ENCODE data around the gene FAM89A. TPM values are rescaled to one million over a fixed set of nuclear protein-coding genes. Genes with fewer than 3 reads are reported as not detected.

The FAM89A gene
- total and polyA plus RNA-seq, 9 of the 15 experiments (the other 6 are each of a cell fraction or from before 2014, with no cell fraction given) = 8.7 to 66.2 (median 43.3) TPM

- TF ChIP-seq IRF2 (CRISPR knock-in tag; IDR thresholded peaks at IDR 0.05) (no peak), ZNF224 (CRISPR knock-in tag; IDR thresholded peaks at IDR 0.05) (no peak), ZNF436 (CRISPR knock-in tag; IDR thresholded peaks at IDR 0.05) (no peak), CREBBP (IDR thresholded peaks at IDR 0.05; ENCODE audit: low read depth, low read length) (no peak), FOS (IDR thresholded peaks at IDR 0.05; ENCODE audit: extremely low read depth, insufficient read length) (no peak), BMI1 (IDR thresholded peaks at IDR 0.05; ENCODE audit: low read length) (no peak), ZNF639 (CRISPR knock-in tag; conservative IDR thresholded peaks at IDR 0.05 in 1 of 2, IDR thresholded peaks at IDR 0.05 in 1 of 2) (peak in 1 of 2 experiments; percentile 81; a peak in 2 of 4 replicates), ZNF3 (CRISPR knock-in tag; IDR thresholded peaks at IDR 0.05) (no peak), BRD9 (IDR thresholded peaks at IDR 0.05; ENCODE audit: low read depth, partially characterized antibody) (peak; percentile 63), PRMT5 (CRISPR knock-in tag; IDR thresholded peaks at IDR 0.05) (no peak), ZBTB11 (CRISPR knock-in tag; IDR thresholded peaks at IDR 0.05) (peak in 1 of 3 experiments; percentile 88; a peak in 2 of 6 replicates), HDAC8 (tag; IDR thresholded peaks at IDR 0.05) (no peak), YY1 (IDR thresholded peaks at IDR 0.05; ENCODE audit: borderline replicate concordance in 1 of 3, control insufficient read depth in 1 of 3, extremely low read depth in 1 of 3, insufficient read depth in 3 of 3, insufficient read length in 1 of 3, insufficient replicate concordance in 2 of 3, low read depth in 1 of 3, low read length in 2 of 3) (peak; percentile 54 to 88 (median 70)), SNIP1 (IDR thresholded peaks at IDR 0.05; ENCODE audit: low read depth) (no peak), EHMT2 (IDR thresholded peaks at IDR 0.05) (peak; percentile 75; the same call in 1 of the 2 replicates), TCF15 (CRISPR knock-in tag; IDR thresholded peaks at IDR 0.05) (no peak), HNRNPK (IDR thresholded peaks at IDR 0.05; ENCODE audit: low read depth, low read length, poor library complexity, severe bottlenecking) (no peak)
- TF ChIP-seq, protein P1, sequence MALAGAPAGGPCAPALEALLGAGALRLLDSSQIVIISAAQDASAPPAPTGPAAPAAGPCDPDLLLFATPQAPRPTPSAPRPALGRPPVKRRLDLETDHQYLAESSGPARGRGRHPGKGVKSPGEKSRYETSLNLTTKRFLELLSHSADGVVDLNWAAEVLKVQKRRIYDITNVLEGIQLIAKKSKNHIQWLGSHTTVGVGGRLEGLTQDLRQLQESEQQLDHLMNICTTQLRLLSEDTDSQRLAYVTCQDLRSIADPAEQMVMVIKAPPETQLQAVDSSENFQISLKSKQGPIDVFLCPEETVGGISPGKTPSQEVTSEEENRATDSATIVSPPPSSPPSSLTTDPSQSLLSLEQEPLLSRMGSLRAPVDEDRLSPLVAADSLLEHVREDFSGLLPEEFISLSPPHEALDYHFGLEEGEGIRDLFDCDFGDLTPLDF (CRISPR knock-in tag; IDR thresholded peaks at IDR 0.05) = peak; percentile 91
These were observed 61.3 kb downstream of the FAM89A start, which contains the start of the genes ARV1 and TTC13 (continued) for GRCh38 chr1:230978491-230979388.

Measured in K562 (cell line).